G401.6 (cell line): ENCODE results near the gene SDCBP2.
"Not testable (repeated sequence)": the region's sequence is repeated elsewhere in the genome, so short reads cannot be mapped to it uniquely, and the experiment has no call there.

Experiments used
- FAIRE-seq: peaks from 2 replicates; lab custom pipeline; 2012; peaks lifted over from hg19 to GRCh38; lab: Jason Lieb, UNC

SDCBP2 gene

DNA sequence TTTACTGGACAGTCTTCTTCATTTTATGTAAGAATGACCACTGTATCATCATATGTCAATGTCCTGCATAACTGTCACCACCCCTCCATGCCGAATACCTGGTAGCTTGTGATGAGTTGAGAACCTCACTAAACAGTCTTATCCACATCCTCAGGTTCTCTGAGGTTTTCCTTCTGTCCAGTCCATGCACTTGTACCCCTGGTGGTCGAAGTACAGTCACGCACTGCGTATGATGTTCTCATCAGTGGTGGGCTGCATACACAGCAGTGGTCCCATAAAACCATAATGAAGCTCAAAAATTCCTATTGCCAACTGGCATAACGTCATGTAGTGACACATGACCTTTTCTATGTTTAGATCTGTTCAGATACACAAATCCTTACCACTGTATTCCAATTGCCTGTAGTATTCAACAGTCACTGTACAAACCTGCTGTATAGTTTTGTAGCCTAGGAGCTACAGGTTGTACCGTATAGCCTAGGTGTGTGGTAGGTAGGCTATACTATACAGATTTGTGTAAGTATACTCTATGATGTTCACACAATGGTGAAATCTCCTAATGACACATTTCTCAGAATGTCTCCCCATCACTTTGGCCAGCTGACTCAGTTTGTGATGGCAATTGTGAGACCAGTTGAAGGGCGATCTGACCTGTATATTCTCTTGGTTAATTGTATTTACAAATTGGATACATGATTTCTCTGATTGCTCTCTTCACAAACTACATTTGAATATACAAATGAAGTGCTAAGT is 31.3 kb upstream of the SDCBP2 start:
- FAIRE-seq: no peak

DNA sequence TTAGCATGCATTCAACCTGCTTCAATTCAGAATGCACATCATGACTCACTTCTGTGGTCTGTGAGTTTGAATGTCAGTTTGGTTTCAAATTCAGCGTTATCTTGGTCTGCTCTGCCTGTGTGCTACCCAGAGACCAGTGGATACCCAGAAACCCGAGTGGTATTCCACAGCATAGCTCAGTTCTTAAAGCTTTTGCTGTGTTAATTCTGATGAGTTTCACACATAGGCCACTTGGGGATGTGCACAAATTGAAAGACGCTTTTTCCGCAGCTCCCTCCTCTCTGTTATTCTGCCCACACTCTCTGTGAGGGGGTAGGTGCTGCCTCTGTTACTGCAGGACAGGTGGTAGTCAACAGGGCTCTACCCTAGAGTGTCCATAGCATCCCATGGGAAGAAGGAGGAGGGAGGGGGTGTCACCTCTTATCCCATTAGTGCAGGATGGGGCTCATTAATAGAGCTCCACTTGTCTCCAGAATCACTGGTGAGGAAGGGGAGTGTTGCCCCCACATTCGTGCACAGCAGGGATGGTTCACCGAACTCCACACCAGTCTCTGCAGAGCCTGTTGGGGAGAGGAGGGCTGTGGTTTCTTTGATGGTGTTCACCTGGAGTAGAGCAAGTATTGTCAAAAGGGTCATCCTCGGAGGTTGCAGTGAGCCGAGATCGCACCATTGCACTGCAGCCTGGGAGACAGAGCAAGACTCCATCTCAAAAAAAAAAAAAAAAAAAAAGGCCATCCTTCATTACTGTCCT is 29.2 kb upstream of the SDCBP2 start:
- FAIRE-seq: no peak

GRCh38 chr20:1353956-1354355 is 25.0 kb upstream of the SDCBP2 start:
- no peak for FAIRE-seq

- FAIRE-seq: no peak
These were observed 17.5 kb upstream of the SDCBP2 start for GRCh38 chr20:1346315-1346969.

- no peak for FAIRE-seq
These were observed 16.8 kb upstream of the SDCBP2 start for GRCh38 chr20:1345756-1346093.

DNA sequence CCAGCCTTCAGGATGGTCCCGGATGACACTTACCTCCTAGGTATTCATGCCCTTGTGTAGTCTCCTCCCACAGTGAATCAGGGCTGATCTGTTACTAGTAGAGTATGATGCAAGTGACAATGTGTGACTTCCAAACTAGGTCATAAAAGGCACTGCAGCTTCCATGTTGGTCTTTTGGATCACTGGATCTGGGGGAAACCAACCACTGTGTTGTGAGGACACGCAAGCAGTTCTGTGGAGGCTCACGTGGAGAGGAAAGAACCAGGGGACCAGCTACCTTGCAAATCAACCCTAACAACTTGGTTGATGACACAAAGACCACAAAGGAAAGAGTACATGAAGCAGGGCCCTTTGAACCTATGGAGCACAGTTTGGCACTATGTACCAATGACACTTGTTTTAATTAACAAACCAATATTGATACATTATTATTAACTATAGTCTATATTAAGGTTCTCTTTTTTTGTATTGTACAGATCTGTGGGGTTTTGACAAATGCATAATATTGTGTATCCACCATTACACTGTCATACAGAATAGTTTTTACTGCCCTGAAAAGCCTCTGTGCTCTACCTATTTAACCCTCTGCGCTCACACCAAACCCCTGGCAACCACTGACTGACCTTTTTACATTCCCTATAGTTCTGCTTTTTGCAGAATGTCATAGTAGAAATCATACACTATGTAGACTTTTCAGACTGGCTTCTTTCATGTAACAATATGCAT is 16.3 kb upstream of the SDCBP2 start:
- no peak for FAIRE-seq

DNA sequence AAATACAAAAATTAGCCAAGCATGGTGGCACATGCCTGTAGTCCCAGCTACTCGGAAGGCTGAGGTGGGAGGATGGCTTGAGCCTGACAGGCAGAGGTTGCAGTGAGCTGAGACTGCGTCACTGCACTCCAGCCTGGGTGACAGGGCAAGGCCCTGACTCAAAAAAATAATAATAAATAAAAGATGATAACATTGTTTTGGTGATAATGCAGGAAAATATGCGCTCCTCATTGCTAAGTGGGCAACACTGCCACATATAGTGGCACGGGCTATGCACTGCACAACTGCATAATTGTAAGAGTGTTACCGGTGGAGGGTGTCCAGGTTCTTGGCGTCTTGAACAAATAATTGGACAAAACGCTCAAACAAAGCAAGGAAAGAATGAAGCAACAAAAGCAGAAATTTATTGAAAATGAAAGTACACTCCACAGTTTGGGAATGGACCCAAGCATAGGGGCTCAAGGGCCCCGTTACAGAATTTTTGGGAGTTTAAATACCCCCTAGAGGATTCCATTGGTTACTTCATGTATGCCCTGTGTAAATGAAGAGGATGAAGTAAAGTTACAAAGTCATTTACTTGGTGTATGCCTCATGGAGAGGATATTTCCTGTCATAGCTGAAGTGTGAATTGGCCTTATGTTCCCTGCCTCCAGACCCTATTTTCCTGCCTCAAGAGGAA is 14.6 kb upstream of the SDCBP2 start:
- FAIRE-seq: not testable (repeated sequence)

DNA sequence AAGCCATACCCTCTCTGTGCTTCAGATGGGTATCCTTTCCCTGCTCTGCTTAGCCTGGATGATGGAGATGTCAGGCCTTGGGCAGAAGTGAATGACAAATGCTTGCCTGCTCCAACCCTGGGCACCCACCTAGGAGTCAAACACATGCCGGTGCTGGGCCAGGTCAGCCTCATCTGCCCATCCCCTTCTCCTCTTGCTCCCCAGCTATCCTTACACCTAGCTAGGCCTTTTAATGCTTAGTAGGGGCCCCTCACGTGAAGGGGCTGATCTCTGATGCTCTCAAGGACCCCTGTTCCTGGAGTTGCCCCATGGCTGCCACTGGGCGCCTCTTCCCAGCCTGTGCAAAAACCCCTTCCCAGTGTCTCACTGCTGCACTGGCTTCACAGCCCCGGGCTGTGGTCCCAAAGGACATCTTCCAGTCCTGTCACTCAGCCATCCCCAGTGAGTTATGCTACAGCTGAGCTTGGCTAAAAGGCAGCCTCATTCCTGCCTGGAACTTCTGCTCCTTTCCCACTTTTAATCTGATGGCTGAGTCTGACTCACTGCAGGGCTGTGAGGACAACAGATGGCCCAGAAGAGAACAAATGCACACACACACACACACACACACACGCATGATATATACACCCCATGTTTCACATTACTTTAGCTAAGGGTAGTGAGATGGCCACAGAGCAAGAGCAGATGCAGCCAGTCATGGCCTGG is 12.8 kb upstream of the SDCBP2 start:
- no peak for FAIRE-seq

DNA sequence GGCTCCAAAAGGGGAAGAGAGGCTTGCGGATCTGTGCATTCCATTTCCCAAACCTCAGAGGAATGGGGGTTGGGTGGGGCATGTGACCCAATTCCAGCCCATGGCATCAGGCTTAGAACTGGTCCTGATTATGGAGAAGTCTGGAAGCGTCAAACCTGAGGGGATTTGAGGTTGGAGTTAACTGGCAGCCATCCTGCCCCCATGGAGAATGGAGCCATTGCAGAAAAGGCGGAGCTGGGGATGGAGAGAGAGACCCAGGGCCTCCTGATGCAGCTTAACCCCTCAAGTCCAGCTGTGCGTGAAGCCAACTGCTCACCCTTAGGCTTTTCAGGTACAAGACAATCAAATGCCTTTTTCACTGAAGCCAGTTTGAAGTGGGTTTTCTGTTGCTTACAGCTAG is 9.9 kb upstream of the SDCBP2 start:
- no peak for FAIRE-seq

DNA sequence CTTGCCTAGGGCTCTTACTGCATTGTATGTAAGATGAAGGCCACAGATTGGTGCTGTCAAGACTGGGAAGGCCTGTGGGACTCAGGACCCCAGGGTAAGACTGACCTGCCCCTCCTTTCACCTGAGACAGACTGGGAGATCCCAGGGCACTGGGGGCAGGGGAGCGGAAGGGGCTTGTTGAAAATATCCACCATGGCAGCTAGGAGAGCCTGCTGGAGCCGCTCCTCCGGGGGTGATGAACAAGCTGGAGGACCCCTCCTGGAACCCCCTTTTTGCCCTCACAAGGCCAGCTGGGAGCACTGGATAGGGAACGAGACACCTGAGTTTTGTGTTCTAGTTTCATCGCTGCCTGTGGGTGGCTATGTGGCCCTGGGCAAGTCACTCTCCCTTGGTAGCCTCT is 9.2 kb upstream of the SDCBP2 start:
- FAIRE-seq: no peak

DNA sequence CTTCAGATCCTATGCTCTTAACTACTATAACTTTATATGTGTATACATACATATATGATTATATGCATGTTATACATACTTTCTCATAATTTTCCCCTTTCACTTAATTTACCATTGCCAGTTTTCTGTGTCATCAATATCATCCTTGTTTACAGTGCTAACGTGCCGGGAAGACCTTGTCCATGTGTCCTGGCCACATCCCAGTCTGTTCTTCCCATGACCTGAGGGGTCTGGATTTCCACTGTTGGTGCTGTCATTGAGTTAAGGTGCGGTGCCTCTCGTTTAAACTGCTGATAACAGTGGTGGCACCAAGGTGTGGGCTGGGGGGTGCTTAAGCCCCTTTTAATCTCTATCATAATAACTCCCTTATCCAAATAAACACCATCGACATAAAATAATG is 8.5 kb upstream of the SDCBP2 start:
- FAIRE-seq: no peak

DNA sequence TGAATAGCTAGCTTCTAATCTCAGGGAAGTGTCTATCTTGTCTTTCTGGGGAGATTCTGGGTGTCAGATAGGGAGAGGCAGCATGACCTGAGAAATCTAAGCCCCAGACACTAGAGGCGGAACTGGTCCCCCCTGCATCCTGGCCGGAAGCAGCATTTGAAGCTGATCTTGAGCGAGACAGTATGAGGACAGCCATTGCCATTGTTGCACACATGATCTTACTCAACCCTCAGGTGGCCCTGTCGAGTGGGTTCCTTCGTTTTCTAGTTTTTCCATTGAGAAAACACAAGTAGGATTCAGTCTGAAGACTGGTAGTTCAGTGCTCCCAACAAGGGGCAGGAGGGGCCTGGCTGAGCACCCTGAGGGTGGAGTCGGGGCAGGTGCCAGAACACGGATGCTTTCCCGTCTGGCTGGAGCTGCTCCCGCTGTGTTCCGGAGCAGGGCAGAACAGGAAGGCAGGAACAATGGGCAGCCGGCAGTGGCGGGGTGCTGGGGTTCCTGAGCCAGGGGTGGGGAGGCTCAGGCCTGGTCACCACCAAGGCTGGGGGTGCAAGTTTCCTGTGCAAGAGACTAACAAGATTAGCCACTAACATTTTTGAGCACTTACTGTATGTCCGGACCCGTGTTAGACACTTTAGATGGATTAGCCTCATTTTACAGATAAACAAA is 7.9 kb upstream of the SDCBP2 start:
- FAIRE-seq: no peak

DNA sequence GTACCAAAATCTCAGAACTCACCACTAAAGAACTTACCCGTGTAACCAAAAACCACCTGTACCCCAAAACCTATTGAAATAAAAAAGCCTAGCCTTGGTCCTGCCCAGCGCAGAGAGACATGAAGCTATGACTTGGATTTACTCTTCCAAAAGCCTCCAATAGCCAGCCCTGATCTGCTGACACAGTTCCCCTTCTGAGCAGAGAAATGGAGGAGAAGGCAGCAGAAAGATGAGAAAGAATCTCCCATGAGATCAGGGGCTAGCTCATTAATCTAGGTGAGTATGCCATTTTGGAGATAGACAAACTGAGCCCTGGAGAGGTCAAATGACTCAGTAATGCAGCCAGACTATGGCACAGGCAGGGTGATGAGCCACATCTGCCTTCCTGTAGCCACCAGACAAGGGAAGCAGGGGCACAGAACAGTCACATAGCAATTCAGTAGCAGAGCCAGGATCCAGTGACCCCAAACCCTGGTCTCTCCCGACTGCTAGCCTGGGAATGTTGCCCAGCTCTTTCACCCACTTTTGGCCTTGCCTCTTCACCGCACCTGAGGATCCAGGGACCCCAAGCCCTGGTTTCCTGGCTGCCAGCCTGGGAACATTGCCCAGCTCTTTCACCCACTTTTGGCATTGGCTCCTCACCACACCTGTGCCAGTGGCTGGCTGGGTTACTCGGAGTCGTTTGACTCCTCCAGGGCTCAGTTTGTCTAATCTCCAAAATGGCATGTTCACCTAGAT is 7.2 kb upstream of the SDCBP2 start:
- no peak for FAIRE-seq

- no peak for FAIRE-seq
These were observed 5.8 kb upstream of the SDCBP2 start for GRCh38 chr20:1334761-1335160.

GRCh38 chr20:1334370-1334731 is 5.4 kb upstream of the SDCBP2 start:
- FAIRE-seq: no peak

GRCh38 chr20:1333462-1334369 is 4.8 kb upstream of the SDCBP2 start:
- no peak for FAIRE-seq

DNA sequence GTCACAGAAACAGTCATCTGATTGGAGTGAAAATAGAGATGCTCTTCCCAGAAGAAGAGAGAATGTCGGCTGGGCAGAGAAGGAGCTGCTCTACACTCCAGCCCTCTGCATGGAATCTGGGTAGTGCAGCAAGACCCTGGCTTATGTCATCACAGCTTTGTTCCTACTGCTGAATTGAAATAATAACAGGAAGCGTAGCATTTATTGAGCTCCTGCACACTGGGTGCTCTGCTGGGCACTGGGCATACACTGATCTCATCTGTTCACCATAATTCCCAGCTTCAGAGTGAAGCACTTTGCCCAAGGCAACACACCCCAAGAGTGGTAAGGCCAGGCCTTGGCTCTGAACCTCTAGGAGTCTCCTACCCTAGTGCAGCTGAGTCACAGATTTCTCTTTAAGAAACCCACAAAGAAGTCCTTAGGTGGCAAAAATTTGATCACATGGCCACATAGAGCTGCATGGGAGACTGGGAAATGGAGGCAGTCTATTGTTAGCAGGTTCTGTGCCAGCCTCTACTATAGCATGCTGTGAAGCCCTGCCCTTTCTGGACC is 3.9 kb upstream of the SDCBP2 start:
- FAIRE-seq: no peak

GRCh38 chr20:1331801-1332453 is 3.0 kb upstream of the SDCBP2 start:
- FAIRE-seq: no peak
